Mammary epithelial cell (primary cell): Measurements from ENCODE around the gene PTPRR.

ENCODE experiments used
- CTCF ChIP-seq, 2 donors: IDR thresholded peaks in 1 of 2; conservative IDR thresholded peaks in 1 of 2; 2 replicates each; pipeline ENCODE4 v1.5.1; 2011 to 2012; ENCODE audit warnings: inconsistent platforms in 2 of 2, low read length in 2 of 2, mild to moderate bottlenecking in 2 of 2, control low read depth in 1 of 2, low read depth in 1 of 2; ENCODE audit not compliant: insufficient read depth in 1 of 2; ENCODE audit errors: extremely low read depth in 1 of 2
- EZH2 ChIP-seq: IDR thresholded peaks from 2 replicates; pipeline ENCODE4 v1.6.1; 2012; ENCODE audit warnings: low read length, inconsistent platforms, borderline replicate concordance

- no peak for TF ChIP-seq CTCF (conservative IDR thresholded peaks at IDR 0.05 in 1 of 2, IDR thresholded peaks at IDR 0.05 in 1 of 2; ENCODE audit: extremely low read depth in 1 of 2, insufficient read depth in 1 of 2, low read depth in 1 of 2, low read length in 2 of 2)
- TF ChIP-seq EZH2: no peak
Measured at GRCh38 chr12:70618371-70618770, 302.2 kb downstream of the PTPRR start.
